ENCODE results near the gene CUX1.

GRCh38 chr7:102004848-102005247 is 187.4 kb downstream of the CUX1 start:
- TF ChIP-seq POLR2A (IDR thresholded peaks at IDR 0.05) (no peak), CTCF (IDR thresholded peaks at IDR 0.05) (no peak), EP300 (IDR thresholded peaks at IDR 0.05) (no peak)

All from ovary (tissue), 3 donors.